SHP77 (cell line): ENCODE results near the gene ACAD10.

Experiments
- DNase-seq, 2 experiments: peaks; one replicate each; lab custom pipeline; 2025; lab: John Stamatoyannopoulos, UW

ACAD10 gene

GRCh38 chr12:111776836-111777344 lies 91.0 kb downstream of the ACAD10 start:
- no peak for DNase-seq

- DNase-seq, result no peak
Measured at GRCh38 chr12:111777345-111778045, 91.6 kb downstream of the ACAD10 start.

GRCh38 chr12:111780166-111780565 lies 94.3 kb downstream of the ACAD10 start:
- DNase-seq, result no peak

GRCh38 chr12:111780615-111781014 lies 94.8 kb downstream of the ACAD10 start:
- DNase-seq, result peak in 1 of 2 experiments; percentile 9

GRCh38 chr12:111781085-111781658 lies 95.3 kb downstream of the ACAD10 start:
- DNase-seq, result no peak

- DNase-seq, result no peak
Measured at GRCh38 chr12:111783046-111783445, 97.2 kb downstream of the ACAD10 start.

GRCh38 chr12:111784953-111785352 lies 99.1 kb downstream of the ACAD10 start:
- DNase-seq, result no peak

GRCh38 chr12:111785651-111786050 lies 99.8 kb downstream of the ACAD10 start:
- DNase-seq, result no peak

GRCh38 chr12:111788178-111788654 lies 102.4 kb downstream of the ACAD10 start:
- peak in 1 of 2 experiments; percentile 16 for DNase-seq

- no peak for DNase-seq
Measured at GRCh38 chr12:111789779-111790178, 103.9 kb downstream of the ACAD10 start.

- no peak for DNase-seq
Measured at GRCh38 chr12:111791507-111791906, 105.7 kb downstream of the ACAD10 start.

- DNase-seq, result no peak
Measured at GRCh38 chr12:111792155-111792855, 106.5 kb downstream of the ACAD10 start.

- no peak for DNase-seq
Measured at GRCh38 chr12:111792856-111793235, 107.0 kb downstream of the ACAD10 start.

GRCh38 chr12:111798182-111798581 lies 112.3 kb downstream of the ACAD10 start:
- DNase-seq, result no peak

GRCh38 chr12:111799758-111800157 lies 113.9 kb downstream of the ACAD10 start:
- DNase-seq, result no peak

GRCh38 chr12:111803038-111803626 lies 117.3 kb downstream of the ACAD10 start:
- DNase-seq, result no peak

GRCh38 chr12:111803851-111804250 lies 118.0 kb downstream of the ACAD10 start:
- DNase-seq, result no peak

GRCh38 chr12:111806304-111806703 lies 120.5 kb downstream of the ACAD10 start:
- no peak for DNase-seq
